CD4-positive, alpha-beta memory T cell (primary cell): Measurements from ENCODE around the gene BACE2. TPM values are rescaled to one million over a fixed set of nuclear protein-coding genes. Genes with fewer than 3 reads are reported as not detected.

Experiments used
- CTCF ChIA-PET: fragments of 350-600 bp; sonication (Branson Sonifier 250); formaldehyde crosslinking; loops from one replicate; lab custom pipeline; 2021; ENCODE audit warnings: inconsistent platforms; ENCODE audit not compliant: partially characterized antibody; lab: Charles Lee
- POLR2A ChIA-PET: fragments of 350-600 bp; sonication (Branson Sonifier 250); formaldehyde crosslinking; loops from one replicate; lab custom pipeline; 2021; ENCODE audit not compliant: partially characterized antibody; lab: Charles Lee
- DNase-seq, 5 donors: peaks; one replicate each; pipeline versions ENCODE4 v3.0.0 to v3.0.0-alpha.2; 2020 to 2022; ENCODE audit warnings: mixed read lengths in 1 of 5
- H3K27ac ChIP-seq: one replicate; pipeline ENCODE4 v1.7.0; 2013; ENCODE audit warnings: low read depth, low read length
- H3K27me3 ChIP-seq: 2 replicates; pipeline ENCODE4 v1.7.0; 2013; ENCODE audit warnings: mild to moderate bottlenecking, low read length, moderate library complexity; ENCODE audit not compliant: insufficient read depth
- H3K36me3 ChIP-seq: 2 replicates; pipeline ENCODE4 v1.7.0; 2013; ENCODE audit warnings: mild to moderate bottlenecking, low read length, moderate library complexity; ENCODE audit not compliant: insufficient read depth
- H3K4me1 ChIP-seq: 2 replicates; pipeline ENCODE4 v1.7.0; 2013; ENCODE audit warnings: mild to moderate bottlenecking, low read length, moderate library complexity; ENCODE audit not compliant: insufficient read depth
- H3K4me3 ChIP-seq, 2 donors: one replicate each; pipeline ENCODE4 v1.7.0; 2013; ENCODE audit warnings: low read length in 2 of 2, mild to moderate bottlenecking in 1 of 2
- H3K9me3 ChIP-seq, 2 donors: one replicate each; pipeline ENCODE4 v1.7.0; 2013; ENCODE audit warnings: low read length in 2 of 2, control low read depth in 1 of 2; ENCODE audit not compliant: control insufficient read depth in 1 of 2
- H3K27ac Mint-ChIP-seq, 7 donors: one replicate each; pipeline ENCODE4 v1.8.0; 2020 to 2021; ENCODE audit warnings: mixed read lengths in 7 of 7, mild to moderate bottlenecking in 6 of 7, inconsistent platforms in 3 of 7, moderate library complexity in 3 of 7
- H3K27me3 Mint-ChIP-seq, 2 donors: one replicate each; pipeline ENCODE4 v1.8.0; 2020 to 2021; ENCODE audit warnings: mixed read lengths in 2 of 2
- H3K36me3 Mint-ChIP-seq, 2 donors: one replicate each; pipeline ENCODE4 v1.8.0; 2020 to 2021; ENCODE audit warnings: mixed read lengths in 2 of 2, inconsistent platforms in 1 of 2, mild to moderate bottlenecking in 1 of 2
- H3K4me1 Mint-ChIP-seq, 4 donors: one replicate each; pipeline ENCODE4 v1.8.0; 2020 to 2021; ENCODE audit warnings: mixed read lengths in 4 of 4, mild to moderate bottlenecking in 1 of 4
- H3K4me3 Mint-ChIP-seq, 8 donors: one replicate each; pipeline ENCODE4 v1.8.0; 2020 to 2021; ENCODE audit warnings: mixed read lengths in 8 of 8, mild to moderate bottlenecking in 7 of 8, moderate library complexity in 6 of 8, inconsistent platforms in 3 of 8
- H3K9me3 Mint-ChIP-seq, 8 donors: one replicate each; pipeline ENCODE4 v1.8.0; 2020 to 2021; ENCODE audit warnings: mixed read lengths in 8 of 8, mild to moderate bottlenecking in 5 of 8, inconsistent platforms in 3 of 8, moderate library complexity in 1 of 8
- intact Hi-C: fragments of 100-400 bp; cut with micrococcal nuclease; formaldehyde crosslinking; loops from one replicate; pipeline ENCODE4 v1.15.1; 2023
- polyA plus RNA-seq, 2 donors: library from polyadenylated mRNA; unstranded; fragments of 300-500 nt; fragmentation: Illumina TruSeq; gene quantifications; one replicate each; pipeline ENCODE4 v1.2.3, GENCODE V29; 2021
- total RNA-seq, 2 experiments: library from RNA; stranded (reverse); gene quantifications; one replicate each; pipeline ENCODE4 v1.2.3, GENCODE V29; 2021

BACE2 gene
- total RNA-seq (not detected), polyA plus RNA-seq (under 1 TPM; 0.10 to 0.52 TPM)

- Mint-ChIP-seq H3K36me3 (no peaks in the 10 kb centered on the region), H3K4me1 (peaks cover 6 to 23% (median 10%) of the 10 kb centered on the region in 4 donors), H3K27me3 (peaks cover 40 to 46% of the 10 kb centered on the region in 2 donors), H3K4me3 (peak within 1 kb of the TSS; percentile 39 to 84 (median 66)), H3K27ac (no peak within 1 kb of the TSS), H3K9me3 (no peaks in the 10 kb centered on the region)
- Histone ChIP-seq H3K36me3 (no peaks in the 10 kb centered on the region), H3K27ac (no peak within 1 kb of the TSS), H3K27me3 (peaks cover 12% of the 10 kb centered on the region), H3K9me3 (no peaks in the 10 kb centered on the region), H3K4me3 (no peak within 1 kb of the TSS), H3K4me1 (peaks cover 9% of the 10 kb centered on the region)
- ChIA-PET CTCF (no interaction called here), POLR2A (no interaction called here)
- DNase-seq = peak in 4 of 5 donors; percentile 5 to 18 (median 9)
- intact Hi-C loops = no loop called here
Measured at GRCh38 chr21:41167348-41168342, at the start of gene BACE2. Gene BACE2, plus strand, starts transcription at chr21:41168160. Its CDS starts 104 bp downstream, at chr21:41168264.

- ChIA-PET POLR2A (no interaction called here), CTCF (no interaction called here)
- intact Hi-C loops = no loop called here
- H3K4me3 Mint-ChIP-seq = no peak overlapping the region
- Histone ChIP-seq H3K36me3 (no peaks in the 10 kb centered on the region), H3K4me1 (no peaks in the 10 kb centered on the region), H3K9me3 (no peaks in the 10 kb centered on the region), H3K27me3 (no peaks in the 10 kb centered on the region), H3K27ac (no peak overlapping the region), H3K4me3 (no peak overlapping the region)
- H3K27ac Mint-ChIP-seq = no peak overlapping the region
- H3K4me1 Mint-ChIP-seq = no peaks in the 10 kb centered on the region
- H3K9me3 Mint-ChIP-seq = peaks cover 0 to 6% (median 0%) of the 10 kb centered on the region in 8 donors
- H3K36me3 Mint-ChIP-seq = no peaks in the 10 kb centered on the region
- DNase-seq = no peak
- H3K27me3 Mint-ChIP-seq = peaks cover 5 to 12% of the 10 kb centered on the region in 2 donors
Measured at GRCh38 chr21:41119901-41120300, 48.1 kb upstream of the BACE2 start.

GRCh38 chr21:41120997-41121396, 47.0 kb upstream of the BACE2 start:
- intact Hi-C loops = no loop called here
- H3K27me3 ChIP-seq = no peaks in the 10 kb centered on the region
- POLR2A ChIA-PET = no interaction called here
- H3K9me3 ChIP-seq = no peaks in the 10 kb centered on the region
- DNase-seq = no peak
- Mint-ChIP-seq H3K4me3 (no peak overlapping the region), H3K9me3 (peaks cover 0 to 4% (median 0%) of the 10 kb centered on the region in 8 donors), H3K36me3 (no peaks in the 10 kb centered on the region), H3K27me3 (peaks cover 5 to 12% of the 10 kb centered on the region in 2 donors), H3K27ac (no peak overlapping the region), H3K4me1 (no peaks in the 10 kb centered on the region)
- CTCF ChIA-PET = no interaction called here
- no peaks in the 10 kb centered on the region for H3K36me3 ChIP-seq
- H3K4me1 ChIP-seq = no peaks in the 10 kb centered on the region
- no peak overlapping the region for H3K4me3 ChIP-seq
- no peak overlapping the region for H3K27ac ChIP-seq

- Histone ChIP-seq H3K27ac (no peak overlapping the region), H3K27me3 (no peaks in the 10 kb centered on the region), H3K36me3 (no peaks in the 10 kb centered on the region), H3K4me3 (no peak overlapping the region), H3K9me3 (no peaks in the 10 kb centered on the region), H3K4me1 (no peaks in the 10 kb centered on the region)
- Mint-ChIP-seq H3K36me3 (no peaks in the 10 kb centered on the region), H3K27me3 (peaks cover 5 to 12% of the 10 kb centered on the region in 2 donors), H3K4me3 (no peak overlapping the region), H3K9me3 (peaks cover 0 to 4% (median 0%) of the 10 kb centered on the region in 8 donors), H3K4me1 (no peaks in the 10 kb centered on the region), H3K27ac (no peak overlapping the region)
- intact Hi-C loops = no loop called here
- CTCF ChIA-PET = interaction anchor here (0.8 kb wide), 1 partner anchor 12 kb away, joined by 3 read pairs; no protein-coding TSS in a partner anchor
- DNase-seq = peak in 2 of 5 donors; percentile 11
- POLR2A ChIA-PET = no interaction called here
Measured at GRCh38 chr21:41121785-41122415, 46.1 kb upstream of the BACE2 start.

- no peaks in the 10 kb centered on the region for H3K9me3 ChIP-seq
- H3K9me3 Mint-ChIP-seq = peaks cover 0 to 10% (median 8%) of the 10 kb centered on the region in 8 donors
- no peak overlapping the region for H3K4me3 ChIP-seq
- H3K27ac ChIP-seq = no peak overlapping the region
- no peak for DNase-seq
- CTCF ChIA-PET = no interaction called here
- H3K4me3 Mint-ChIP-seq = no peak overlapping the region
- no peaks in the 10 kb centered on the region for H3K27me3 ChIP-seq
- peaks cover 6 to 17% of the 10 kb centered on the region in 2 donors for H3K27me3 Mint-ChIP-seq
- no peak overlapping the region for H3K27ac Mint-ChIP-seq
- no peaks in the 10 kb centered on the region for H3K4me1 Mint-ChIP-seq
- POLR2A ChIA-PET = no interaction called here
- intact Hi-C loops = no loop called here
- H3K4me1 ChIP-seq = no peaks in the 10 kb centered on the region
- H3K36me3 ChIP-seq = no peaks in the 10 kb centered on the region
- no peaks in the 10 kb centered on the region for H3K36me3 Mint-ChIP-seq
Measured at GRCh38 chr21:41124641-41125201, 43.2 kb upstream of the BACE2 start.

GRCh38 chr21:41128981-41129380, 39.0 kb upstream of the BACE2 start:
- no peak overlapping the region for H3K27ac Mint-ChIP-seq
- no peaks in the 10 kb centered on the region for H3K36me3 Mint-ChIP-seq
- H3K4me1 ChIP-seq = no peaks in the 10 kb centered on the region
- H3K27ac ChIP-seq = no peak overlapping the region
- no peaks in the 10 kb centered on the region for H3K27me3 ChIP-seq
- DNase-seq = no peak
- peaks cover 6 to 8% of the 10 kb centered on the region in 2 donors for H3K27me3 Mint-ChIP-seq
- intact Hi-C loops = no loop called here
- H3K4me3 ChIP-seq = no peak overlapping the region
- H3K4me3 Mint-ChIP-seq = no peak overlapping the region
- H3K9me3 Mint-ChIP-seq = peaks cover 0 to 16% (median 8%) of the 10 kb centered on the region in 8 donors
- CTCF ChIA-PET = interaction anchor here (0.5 kb wide), 1 partner anchor 28 kb away, joined by 4 read pairs; no protein-coding TSS in a partner anchor
- H3K36me3 ChIP-seq = no peaks in the 10 kb centered on the region
- no peaks in the 10 kb centered on the region for H3K4me1 Mint-ChIP-seq
- H3K9me3 ChIP-seq = no peaks in the 10 kb centered on the region
- POLR2A ChIA-PET = no interaction called here

GRCh38 chr21:41130883-41131282, 37.1 kb upstream of the BACE2 start:
- Mint-ChIP-seq H3K27ac (no peak overlapping the region), H3K9me3 (peaks cover 0 to 16% (median 8%) of the 10 kb centered on the region in 8 donors), H3K4me1 (no peaks in the 10 kb centered on the region), H3K36me3 (no peaks in the 10 kb centered on the region), H3K4me3 (no peak overlapping the region), H3K27me3 (peaks cover 5 to 10% of the 10 kb centered on the region in 2 donors)
- H3K36me3 ChIP-seq = no peaks in the 10 kb centered on the region
- no peak overlapping the region for H3K27ac ChIP-seq
- ChIA-PET POLR2A (no interaction called here), CTCF (no interaction called here)
- intact Hi-C loops = no loop called here
- H3K4me3 ChIP-seq = no peak overlapping the region
- H3K9me3 ChIP-seq = no peaks in the 10 kb centered on the region
- no peaks in the 10 kb centered on the region for H3K4me1 ChIP-seq
- DNase-seq = no peak
- H3K27me3 ChIP-seq = no peaks in the 10 kb centered on the region
